Activated naive CD4-positive, alpha-beta T cell treated with anti-CD3 and anti-CD28 coated beads, Interleukin-2, amount 50 U/mL, for 24 hours (primary cell): ENCODE data around the gene CCDC107.
A peak's percentile ranks its signal among the peaks of the same experiment; 100 is the strongest.

ENCODE experiments used
- H3K27ac Mint-ChIP-seq: one replicate; pipeline ENCODE4 v1.8.0; 2021; ENCODE audit warnings: mild to moderate bottlenecking, mixed read lengths
- H3K27me3 Mint-ChIP-seq: one replicate; pipeline ENCODE4 v1.8.0; 2021; ENCODE audit warnings: mixed read lengths
- H3K36me3 Mint-ChIP-seq: one replicate; pipeline ENCODE4 v1.8.0; 2021; ENCODE audit warnings: mixed read lengths
- H3K4me1 Mint-ChIP-seq: one replicate; pipeline ENCODE4 v1.8.0; 2021; ENCODE audit warnings: mixed read lengths
- H3K4me3 Mint-ChIP-seq: one replicate; pipeline ENCODE4 v1.8.0; 2021; ENCODE audit warnings: mild to moderate bottlenecking, mixed read lengths
- H3K9me3 Mint-ChIP-seq: one replicate; pipeline ENCODE4 v1.8.0; 2021; ENCODE audit warnings: mixed read lengths

CCDC107 gene

DNA sequence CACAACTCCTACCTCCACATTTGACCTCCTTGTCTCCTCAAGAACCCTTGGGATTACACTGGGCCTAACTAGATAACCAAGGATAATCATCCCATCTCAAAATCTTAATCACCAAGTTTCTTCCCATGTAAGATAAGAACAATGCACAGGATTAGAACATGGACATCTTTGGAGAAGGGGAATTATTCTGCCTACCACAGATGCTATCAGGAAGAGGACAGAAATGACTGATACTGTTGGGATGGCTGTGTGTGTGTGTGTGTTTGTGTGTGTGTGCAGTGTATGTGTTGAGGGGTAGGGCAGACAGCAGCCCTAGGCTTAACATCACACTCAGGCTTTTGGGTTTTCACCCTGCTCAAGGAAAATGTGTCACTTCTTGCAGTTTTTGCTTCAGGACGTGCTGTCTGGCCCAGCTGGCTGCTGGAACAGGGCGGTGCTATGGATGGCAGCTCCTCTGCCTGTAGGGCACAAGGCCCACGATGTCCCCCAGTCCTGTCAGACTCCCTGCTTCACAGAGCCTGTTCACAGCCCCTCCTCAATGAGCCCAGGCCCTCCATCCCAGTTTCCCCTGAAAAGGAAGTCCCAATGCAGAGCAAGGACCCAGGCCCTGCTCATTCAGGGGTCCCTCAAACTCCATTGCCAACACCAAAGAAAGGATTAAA lies 23.4 kb downstream of the CCDC107 start:
- Mint-ChIP-seq H3K4me1 (peaks cover 5% of the 10 kb centered on the region), H3K27me3 (no peaks in the 10 kb centered on the region), H3K4me3 (no peak overlapping the region), H3K27ac (no peak overlapping the region), H3K36me3 (no peaks in the 10 kb centered on the region), H3K9me3 (no peaks in the 10 kb centered on the region)

DNA sequence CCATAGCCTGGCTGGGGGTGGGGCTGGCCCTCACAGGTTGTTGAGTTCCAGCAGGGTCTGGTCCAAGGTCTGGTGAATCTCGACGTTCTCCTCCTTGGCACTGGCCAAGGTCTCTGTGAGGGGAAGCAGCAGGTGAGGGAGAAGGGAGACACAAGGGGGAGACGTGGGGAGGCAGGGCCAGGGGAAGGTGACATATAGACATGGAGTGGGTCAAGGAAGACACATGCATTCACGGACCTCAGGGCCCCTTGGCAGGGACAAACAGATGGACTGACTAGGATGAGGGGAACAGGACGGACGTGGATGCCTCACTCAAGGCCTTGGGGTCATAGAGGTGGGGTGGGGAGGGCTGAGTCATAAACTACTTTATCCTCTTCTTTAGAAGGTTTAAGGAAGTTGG lies 24.0 kb downstream of the CCDC107 start:
- Mint-ChIP-seq H3K27ac (no peak overlapping the region), H3K36me3 (no peaks in the 10 kb centered on the region), H3K27me3 (no peaks in the 10 kb centered on the region), H3K4me3 (no peak overlapping the region), H3K9me3 (no peaks in the 10 kb centered on the region), H3K4me1 (peaks cover under 1% of the 10 kb centered on the region)

DNA sequence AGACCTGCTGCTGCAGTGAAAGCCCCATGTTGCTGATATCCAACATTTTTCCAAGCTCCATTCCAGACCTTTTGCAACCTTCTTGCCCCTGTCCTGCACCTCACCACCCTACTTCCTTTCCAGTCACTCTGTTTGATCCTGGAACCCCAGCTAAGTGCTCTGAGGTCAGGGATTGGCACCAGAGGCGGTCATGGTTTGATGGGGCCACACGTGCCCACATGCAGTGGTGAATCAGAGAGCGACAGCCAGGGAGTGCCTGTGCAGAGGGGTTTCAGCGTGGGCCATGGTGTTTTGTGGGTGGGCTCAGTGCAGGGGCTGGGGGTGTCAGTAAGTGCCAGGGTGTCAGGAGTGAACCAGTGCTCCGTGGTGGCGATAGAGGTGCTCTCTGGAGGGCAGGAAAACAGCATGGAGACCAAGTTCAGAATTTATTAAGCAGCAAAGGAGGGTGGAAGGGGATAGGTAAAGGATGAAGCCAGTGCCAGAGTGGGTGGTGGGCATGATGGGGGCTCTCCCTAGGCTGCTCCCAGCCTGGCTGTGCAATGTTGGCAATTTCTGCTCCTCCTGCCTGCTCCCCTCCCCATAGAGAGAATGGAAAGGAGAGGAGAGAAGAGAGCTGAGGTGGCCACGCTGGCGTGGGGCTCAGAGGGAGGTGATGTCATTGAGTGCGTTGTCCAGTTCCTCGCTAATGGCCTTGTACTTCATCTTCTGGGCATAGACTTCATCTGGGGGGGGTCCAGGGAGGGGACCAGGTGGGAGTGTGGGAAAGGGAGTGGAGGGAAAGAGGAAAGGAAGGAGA lies 24.6 kb downstream of the CCDC107 start:
- no peak overlapping the region for H3K27ac Mint-ChIP-seq
- H3K4me3 Mint-ChIP-seq: no peak overlapping the region
- H3K4me1 Mint-ChIP-seq: peaks cover 5% of the 10 kb centered on the region
- H3K36me3 Mint-ChIP-seq: no peaks in the 10 kb centered on the region
- H3K9me3 Mint-ChIP-seq: no peaks in the 10 kb centered on the region
- H3K27me3 Mint-ChIP-seq: no peaks in the 10 kb centered on the region

DNA sequence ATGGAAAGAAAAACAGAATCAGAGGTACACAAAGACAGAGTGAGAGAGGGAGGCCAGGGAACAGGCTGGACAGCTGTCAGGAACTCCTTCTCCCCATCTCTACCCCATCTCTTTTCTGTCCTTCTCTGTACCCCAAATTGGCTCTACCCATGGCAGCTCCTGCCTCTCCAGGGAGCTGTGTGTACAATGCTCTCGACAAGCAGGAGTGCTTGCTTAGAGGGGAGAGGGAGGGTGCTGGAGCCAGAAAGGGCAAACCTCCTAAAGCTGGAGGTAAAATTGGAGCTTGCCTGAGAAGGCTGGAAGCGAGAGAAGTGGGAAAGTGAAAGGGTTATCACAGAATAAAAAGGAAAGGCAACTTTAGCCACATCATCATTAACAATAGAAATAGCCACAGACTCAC lies 25.2 kb downstream of the CCDC107 start:
- no peak overlapping the region for H3K4me3 Mint-ChIP-seq
- H3K27me3 Mint-ChIP-seq: no peaks in the 10 kb centered on the region
- H3K27ac Mint-ChIP-seq: no peak overlapping the region
- no peaks in the 10 kb centered on the region for H3K9me3 Mint-ChIP-seq
- H3K4me1 Mint-ChIP-seq: peaks cover 9% of the 10 kb centered on the region
- H3K36me3 Mint-ChIP-seq: no peaks in the 10 kb centered on the region

DNA sequence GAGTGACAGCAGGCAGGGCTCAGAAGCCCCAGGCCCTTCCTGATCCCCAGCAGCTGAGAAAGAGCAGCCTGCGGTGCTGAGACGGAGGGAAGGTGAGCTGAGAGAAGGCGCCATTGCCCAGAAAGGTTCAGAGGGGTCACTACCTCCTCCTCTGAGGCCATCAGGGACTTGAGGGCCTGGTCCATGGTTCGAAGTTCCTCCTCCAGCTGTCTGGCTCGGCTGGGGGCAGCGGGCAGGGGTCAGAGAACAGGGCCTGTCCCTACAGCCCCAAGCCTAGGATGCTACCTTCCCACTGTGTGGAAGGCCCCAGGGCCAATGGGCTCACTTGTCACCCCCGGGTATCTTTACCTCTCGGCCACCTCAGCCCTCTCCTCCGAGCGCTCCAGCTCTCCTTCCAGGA lies 26.8 kb downstream of the CCDC107 start:
- Mint-ChIP-seq H3K4me3 (no peak overlapping the region), H3K27me3 (no peaks in the 10 kb centered on the region), H3K36me3 (no peaks in the 10 kb centered on the region), H3K9me3 (no peaks in the 10 kb centered on the region), H3K4me1 (peaks cover 18% of the 10 kb centered on the region), H3K27ac (no peak overlapping the region)

DNA sequence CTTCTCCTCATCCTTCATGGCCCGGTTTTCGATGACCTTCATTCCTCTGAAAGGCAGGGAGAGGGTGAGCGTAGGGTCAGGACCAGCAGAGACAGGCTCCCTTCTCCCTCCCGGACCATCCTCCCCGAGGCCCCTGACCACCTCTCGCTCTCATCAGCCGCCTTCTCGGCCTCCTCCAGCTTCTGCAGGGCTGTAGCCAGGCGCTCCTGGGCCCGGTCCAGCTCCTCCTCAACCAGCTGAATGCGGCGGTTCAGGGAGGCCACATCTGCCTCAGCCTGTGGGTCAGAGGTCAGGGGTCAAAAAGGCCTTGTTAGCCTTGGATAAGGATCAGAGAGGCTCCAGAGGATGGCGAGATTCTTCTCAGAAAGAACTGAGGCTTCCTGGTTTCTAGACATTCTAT lies 27.4 kb downstream of the CCDC107 start:
- Mint-ChIP-seq H3K4me3 (no peak overlapping the region), H3K27ac (no peak overlapping the region), H3K4me1 (peaks cover 18% of the 10 kb centered on the region), H3K36me3 (no peaks in the 10 kb centered on the region), H3K27me3 (no peaks in the 10 kb centered on the region), H3K9me3 (no peaks in the 10 kb centered on the region)

DNA sequence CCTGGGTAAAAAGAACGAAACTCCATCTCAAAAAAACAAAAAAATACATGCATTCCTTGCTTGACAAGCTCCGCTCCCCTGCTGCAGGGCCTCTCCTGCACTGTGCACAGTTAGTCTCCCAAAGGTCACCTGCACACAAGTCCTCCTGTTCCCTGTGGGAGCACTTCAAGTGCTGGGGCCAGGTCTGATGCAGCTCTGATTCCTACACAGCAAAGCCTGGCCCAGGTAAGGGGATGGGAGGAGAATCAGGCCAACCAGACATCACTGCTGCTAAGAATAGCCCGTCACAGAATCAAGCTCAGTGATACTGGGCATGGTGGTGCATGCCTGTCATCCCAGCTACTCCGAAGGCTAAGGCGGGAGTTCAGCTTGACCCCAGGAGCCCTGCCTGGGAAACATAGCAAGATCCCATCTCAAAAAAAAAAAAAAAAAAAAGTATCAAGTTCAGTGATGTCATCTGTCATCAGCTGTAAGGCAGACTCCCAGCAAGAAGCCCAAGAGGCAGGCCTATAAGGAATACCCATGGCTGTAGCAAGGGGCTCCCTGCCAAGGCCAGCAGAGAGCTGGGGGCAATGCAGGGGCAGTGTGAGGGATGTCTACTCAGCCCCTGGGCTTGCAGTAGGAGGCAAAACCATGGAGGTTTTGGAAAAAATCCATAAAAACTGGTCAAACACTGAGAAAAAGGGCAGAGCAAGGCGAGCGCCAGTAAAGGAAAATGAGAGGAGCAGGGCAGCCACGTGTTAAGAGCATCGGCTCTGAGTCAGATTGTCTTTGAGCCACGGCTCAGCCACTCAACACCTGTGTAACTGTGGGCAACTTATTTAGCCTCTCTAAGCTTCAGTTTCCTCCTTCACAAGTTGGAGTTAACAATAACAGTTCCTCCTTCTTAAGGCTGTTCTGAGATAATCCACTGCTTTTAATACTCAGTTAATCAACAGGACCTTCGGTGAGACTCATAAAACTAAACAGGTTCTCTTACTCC lies 28.4 kb downstream of the CCDC107 start:
- H3K36me3 Mint-ChIP-seq: no peaks in the 10 kb centered on the region

DNA sequence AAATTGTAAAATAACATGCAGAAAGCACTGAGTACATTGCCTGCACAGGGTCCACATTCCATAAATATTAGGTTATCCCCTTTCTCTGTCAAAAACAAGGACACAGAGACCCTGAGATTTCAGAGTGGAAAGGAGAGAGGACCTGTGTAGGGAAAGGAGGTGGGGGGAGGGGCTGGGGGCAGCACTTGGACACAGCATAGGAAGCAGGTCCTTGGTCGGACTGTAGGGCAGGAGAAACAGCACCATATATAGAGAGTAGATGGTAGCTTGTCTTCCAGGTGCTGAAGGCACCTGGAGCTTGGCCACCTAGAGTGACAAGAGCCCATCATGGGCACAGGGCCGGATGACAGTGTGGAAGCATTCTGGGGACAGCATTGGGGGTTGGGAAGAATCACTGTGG lies 29.2 kb downstream of the CCDC107 start:
- Mint-ChIP-seq H3K27me3 (no peaks in the 10 kb centered on the region), H3K4me3 (no peak overlapping the region), H3K36me3 (no peaks in the 10 kb centered on the region), H3K9me3 (no peaks in the 10 kb centered on the region), H3K27ac (no peak overlapping the region), H3K4me1 (peaks cover 28% of the 10 kb centered on the region)

More for the DNA sequence above, 28.4 kb downstream of the CCDC107 start:
- H3K4me1 Mint-ChIP-seq: peaks cover 22% of the 10 kb centered on the region
- H3K27me3 Mint-ChIP-seq: no peaks in the 10 kb centered on the region
- no peaks in the 10 kb centered on the region for H3K9me3 Mint-ChIP-seq
- H3K27ac Mint-ChIP-seq: no peak overlapping the region
- H3K4me3 Mint-ChIP-seq: no peak overlapping the region

DNA sequence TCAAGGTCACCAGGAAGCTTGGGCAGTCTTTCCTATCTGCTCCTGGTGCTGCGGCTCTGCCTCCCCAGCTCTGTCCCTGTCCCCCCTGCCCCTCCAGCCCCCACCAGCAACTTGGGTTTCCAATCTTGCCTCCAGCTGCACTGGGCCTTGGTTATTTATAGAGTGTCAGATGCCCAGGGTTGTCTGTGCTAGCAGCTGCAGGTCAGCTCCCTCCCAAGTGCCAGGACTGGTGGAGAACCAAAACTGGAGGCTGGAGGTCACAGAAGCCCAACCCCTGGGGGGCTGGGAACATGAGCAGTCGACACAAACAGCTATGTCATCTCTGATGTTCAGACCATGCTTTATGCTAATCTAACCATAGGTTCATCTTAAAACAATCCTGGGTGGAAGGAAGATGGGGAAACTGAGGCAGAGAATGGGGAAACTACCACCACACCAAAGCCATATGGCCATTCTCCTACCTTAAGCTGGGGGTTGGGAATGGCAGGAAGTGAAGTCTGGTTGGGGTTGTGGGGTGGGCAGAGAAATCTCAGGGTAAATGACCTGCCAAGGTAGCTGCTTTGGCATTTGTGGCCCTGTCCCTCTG lies 30.0 kb downstream of the CCDC107 start:
- Mint-ChIP-seq H3K27ac (no peak overlapping the region), H3K27me3 (no peaks in the 10 kb centered on the region), H3K4me1 (peaks cover 28% of the 10 kb centered on the region), H3K4me3 (no peak overlapping the region), H3K36me3 (no peaks in the 10 kb centered on the region), H3K9me3 (no peaks in the 10 kb centered on the region)

DNA sequence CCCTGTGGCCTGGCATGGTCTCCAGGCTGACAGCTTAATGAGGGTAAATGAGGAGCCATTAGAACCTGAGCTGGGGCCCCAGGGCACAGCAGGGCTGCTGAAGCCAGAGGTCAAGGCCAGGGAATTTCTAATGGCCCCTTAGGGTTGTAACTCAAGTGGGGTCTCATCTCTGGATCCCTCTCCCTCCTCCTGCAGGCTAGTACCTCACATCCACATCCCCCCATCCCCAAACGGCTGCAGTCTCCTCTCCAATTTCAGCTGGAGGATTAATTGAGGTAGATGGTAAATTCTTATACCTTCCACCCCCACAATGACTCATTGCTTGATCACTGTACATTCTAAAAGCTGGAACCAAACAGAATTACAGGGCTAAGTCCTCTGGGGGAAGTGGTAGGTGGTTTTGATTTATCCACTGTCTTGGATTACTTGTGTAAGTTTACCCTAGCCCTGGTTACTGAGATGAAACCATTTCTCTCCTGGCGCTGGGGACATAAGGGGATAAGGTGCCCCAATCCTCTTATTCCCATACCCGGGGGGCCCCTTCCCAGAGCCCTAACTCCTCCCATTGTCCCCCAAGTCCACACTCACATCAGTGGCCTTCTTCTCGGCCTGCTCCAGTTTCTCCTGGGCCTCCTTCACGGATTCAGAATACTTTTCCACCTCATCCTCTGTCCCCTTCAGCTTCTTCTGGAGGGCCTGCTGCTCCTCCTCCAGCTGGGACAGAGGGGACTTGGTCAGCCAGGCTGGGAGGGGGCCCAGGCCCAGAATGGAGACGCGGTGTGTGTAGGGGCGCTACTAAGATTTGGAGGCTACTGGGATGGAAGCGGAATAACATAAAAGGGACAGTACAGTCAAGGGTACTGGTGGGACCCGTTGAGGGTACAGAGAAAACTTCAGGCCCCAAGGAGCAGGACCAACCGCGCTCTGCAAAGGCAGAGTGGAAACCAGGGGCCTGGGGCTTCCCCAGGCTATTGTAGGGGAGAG lies 30.8 kb downstream of the CCDC107 start:
- Mint-ChIP-seq H3K9me3 (no peaks in the 10 kb centered on the region), H3K4me3 (peak overlapping the region; percentile 35), H3K27me3 (no peaks in the 10 kb centered on the region), H3K27ac (peak overlapping the region; percentile 74), H3K4me1 (peaks cover 28% of the 10 kb centered on the region), H3K36me3 (no peaks in the 10 kb centered on the region)

DNA sequence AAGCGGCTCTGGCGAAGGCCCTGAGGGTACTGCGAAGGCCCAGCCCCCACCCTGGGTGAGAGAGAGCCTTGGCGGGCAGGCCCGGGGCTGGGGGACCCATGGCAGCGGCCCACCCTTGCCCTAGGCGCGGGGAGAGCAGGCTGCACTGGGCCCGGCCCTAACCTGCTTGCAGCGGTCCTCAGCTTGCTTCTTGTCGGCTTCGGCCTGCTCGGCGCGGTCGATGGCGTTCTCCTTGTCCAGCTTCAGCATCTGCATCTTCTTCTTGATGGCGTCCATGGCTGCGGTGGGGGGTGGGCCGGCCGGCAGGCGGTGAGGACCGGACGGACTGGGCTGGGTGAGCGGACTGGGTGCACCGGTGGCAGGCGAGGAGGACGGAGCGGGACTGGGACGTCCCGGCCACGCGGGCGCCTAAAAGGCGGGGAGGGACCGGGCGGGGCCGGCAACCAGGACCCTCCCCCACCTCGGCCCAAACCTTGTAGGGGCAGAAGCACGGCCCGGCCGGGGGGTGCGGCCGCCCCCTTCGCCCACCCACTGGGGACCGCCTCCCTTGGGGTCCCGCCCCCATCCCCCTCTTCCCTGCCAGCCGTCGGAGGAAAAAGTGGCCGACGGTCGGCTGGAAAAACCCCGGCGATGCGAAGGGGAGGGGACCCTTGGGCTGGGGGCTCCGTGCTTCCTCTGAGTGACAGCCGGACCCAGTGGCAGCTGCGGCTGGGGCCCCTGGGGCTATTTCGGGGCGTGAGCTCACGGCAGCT lies 31.6 kb downstream of the CCDC107 start, which contains the start of gene TPM2:
TSS of gene TPM2 (minus strand) at position 384 of the 752 bp plus-strand sequence. CDS start at position 276, 108 bp downstream.
- peaks cover 28% of the 10 kb centered on the region for H3K4me1 Mint-ChIP-seq
- H3K4me3 Mint-ChIP-seq: peak within 1 kb of the TSS; percentile 86
- H3K36me3 Mint-ChIP-seq: no peaks in the 10 kb centered on the region
- H3K27ac Mint-ChIP-seq: peak within 1 kb of the TSS; percentile 74
- no peaks in the 10 kb centered on the region for H3K9me3 Mint-ChIP-seq
- H3K27me3 Mint-ChIP-seq: no peaks in the 10 kb centered on the region

DNA sequence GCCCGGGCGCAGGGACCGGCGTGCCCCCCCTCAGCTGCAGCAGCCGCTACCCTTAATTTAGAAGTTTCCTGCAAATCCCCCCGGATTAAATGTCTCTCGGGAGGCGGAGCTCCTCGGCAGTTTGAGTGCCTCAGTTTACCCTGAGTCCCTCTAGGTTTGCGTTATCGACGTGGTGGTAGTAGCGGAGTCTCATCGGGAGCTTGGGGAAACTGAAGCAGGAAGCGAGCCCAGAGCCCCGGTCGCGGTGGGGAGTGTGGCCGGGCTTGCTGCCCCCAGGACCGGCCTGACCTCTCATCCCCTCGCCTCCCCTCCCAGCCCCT lies 32.2 kb downstream of the CCDC107 start:
- H3K36me3 Mint-ChIP-seq: no peaks in the 10 kb centered on the region
- H3K4me3 Mint-ChIP-seq: peak overlapping the region; percentile 76
- H3K4me1 Mint-ChIP-seq: peaks cover 28% of the 10 kb centered on the region
- no peaks in the 10 kb centered on the region for H3K27me3 Mint-ChIP-seq
- no peaks in the 10 kb centered on the region for H3K9me3 Mint-ChIP-seq
- H3K27ac Mint-ChIP-seq: peak overlapping the region; percentile 74

DNA sequence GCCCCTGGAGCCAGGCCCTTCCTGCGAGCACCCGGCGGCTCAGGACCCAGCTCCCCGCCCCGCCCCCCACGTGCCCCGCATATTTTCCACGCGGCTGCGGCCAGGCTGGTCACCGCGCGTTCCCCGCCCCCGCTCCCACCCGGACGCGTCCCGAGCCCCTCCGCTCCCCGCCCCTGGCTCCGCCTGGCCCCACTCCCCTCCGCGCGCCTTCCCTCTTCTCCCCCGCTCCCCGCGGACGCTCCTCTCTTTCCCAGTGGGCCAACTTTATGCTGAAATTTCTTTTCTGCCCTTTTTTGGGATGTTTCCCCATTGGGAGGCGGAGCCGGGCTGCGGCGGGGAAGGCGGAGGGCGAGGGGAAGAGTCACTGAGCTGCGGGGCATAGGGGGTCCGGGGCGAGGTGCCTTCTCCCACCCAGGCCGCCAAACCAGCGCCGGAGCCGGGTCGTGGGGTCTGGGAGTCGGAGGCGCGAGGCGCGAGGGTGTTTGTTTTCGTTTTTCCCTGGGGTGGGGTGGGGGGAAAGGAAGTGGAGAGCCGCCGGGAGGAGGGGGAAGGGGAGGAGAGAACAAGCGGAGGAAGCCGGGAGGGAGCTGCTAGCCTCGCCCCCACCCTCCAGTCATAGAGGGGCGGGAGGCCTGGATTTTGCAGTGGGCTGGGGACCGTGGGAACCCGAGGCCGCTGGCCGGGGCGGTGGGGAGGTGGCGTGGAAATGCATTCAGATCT lies 32.7 kb downstream of the CCDC107 start:
- H3K36me3 Mint-ChIP-seq: no peaks in the 10 kb centered on the region
- peaks cover 28% of the 10 kb centered on the region for H3K4me1 Mint-ChIP-seq
- no peaks in the 10 kb centered on the region for H3K27me3 Mint-ChIP-seq
- peak overlapping the region; percentile 86 for H3K4me3 Mint-ChIP-seq
- H3K27ac Mint-ChIP-seq: no peak overlapping the region
- no peaks in the 10 kb centered on the region for H3K9me3 Mint-ChIP-seq
